Stomach (tissue), 9 donors: Measurements from ENCODE around the gene OTOGL. TPM values are rescaled to one million over a fixed set of nuclear protein-coding genes. Genes with fewer than 3 reads are reported as not detected.

ENCODE experiments used
- DNase-seq, 2 donors: peaks; one replicate each; pipeline versions ENCODE4 v3.0.0 to v3.0.0-alpha.2; 2013 to 2019
- H3K27ac ChIP-seq, 5 donors: fragments of 200-600 bp in 4 of 5; sonication (generic) in 4 of 5; one replicate each; pipeline ENCODE4 v1.5.1; 2013 to 2019; ENCODE audit warnings: mild to moderate bottlenecking in 1 of 5, moderate library complexity in 1 of 5
- H3K27me3 ChIP-seq, 3 donors: fragments of 200-600 bp; sonication (generic); one replicate each; pipeline ENCODE4 v1.5.1; 2017 to 2019; ENCODE audit warnings: mixed run types in 1 of 3
- H3K36me3 ChIP-seq, 4 donors: fragments of 200-600 bp; sonication (generic); 1 replicate in 3 of 4; 2 replicates in 1 of 4; pipeline ENCODE4 v1.5.1; 2016 to 2019
- H3K4me1 ChIP-seq, 4 donors: fragments of 200-600 bp; sonication (generic); one replicate each; pipeline ENCODE4 v1.5.1; 2016 to 2019
- H3K4me3 ChIP-seq, 4 donors: fragments of 200-600 bp; sonication (generic) in 3 of 4; one replicate each; pipeline ENCODE4 v1.5.1; 2016 to 2019; ENCODE audit warnings: mild to moderate bottlenecking in 1 of 4
- H3K9me3 ChIP-seq, 4 donors: fragments of 200-600 bp; sonication (generic); one replicate each; pipeline ENCODE4 v1.5.1; 2016 to 2019
- EP300 ChIP-seq: sonication (generic); formaldehyde crosslinking; IDR thresholded peaks from one replicate; pipeline ENCODE4 v1.6.1; 2017; ENCODE audit warnings: antibody characterized with exemption
- POLR2A ChIP-seq, 4 donors: fragments of 450-650 bp; IDR thresholded peaks; one replicate each; pipeline ENCODE4 v1.6.1; 2016; ENCODE audit warnings: antibody characterized with exemption in 4 of 4, control low read depth in 2 of 4, mild to moderate bottlenecking in 1 of 4, moderate library complexity in 1 of 4
- POLR2AphosphoS5 ChIP-seq, 3 donors: sonication (generic); formaldehyde crosslinking; IDR thresholded peaks; one replicate each; pipeline ENCODE4 v1.6.1; 2016; ENCODE audit warnings: antibody characterized with exemption in 3 of 3
- whole genome bisulfite sequencing, 5 donors: extraction: QIAGEN DNeasy Blood & Tissue Kit in 3 of 5; methylation state at CpG; one replicate each; pipeline versions ENCODE4 v1.1.5 to v1.1.7; 2013 to 2018; 5-methylcytosine and 5-hydroxymethylcytosine counted together
- intact Hi-C: fragments of 100-400 bp; cut with DNase I; formaldehyde crosslinking; loops from one replicate; pipeline ENCODE4 v1.15.1; 2023; ENCODE audit warnings: low total_unique reads
- polyA plus RNA-seq, 3 donors: library from polyadenylated mRNA; stranded (reverse); fragments of 200-250 nt; gene quantifications; one replicate each; pipeline ENCODE4 v1.2.3, GENCODE V29; 2013
- total RNA-seq, 5 donors: library from RNA; depleted of rRNA; stranded (reverse); fragments of >200 nt; gene quantifications; one replicate each; pipeline versions ENCODE4 v1.1.0 to v1.2.3, GENCODE V29; 2014 to 2016
- TF ChIP-seq, protein P1 (sequence below), 7 experiments: fragments of 450-650 bp in 4 of 7; fragments of 200-600 bp in 3 of 7; sonication (generic) in 3 of 7; IDR thresholded peaks; one replicate each; pipeline ENCODE4 v1.5.1; 2016 to 2019; ENCODE audit warnings: antibody characterized with exemption in 7 of 7, control low read depth in 2 of 7, mild to moderate bottlenecking in 1 of 7
- donor health status: healthy with polysubstance abuse.
- donor health status: Bipolar disorder and iron deficiency.
- donor health status: healthy.

Gene OTOGL
- total and polyA plus RNA-seq, 8 donors, result 0.58 to 1.7 (median 0.99) TPM; not detected in 4

GRCh38 chr12:80412343-80412953, 313.1 kb downstream of the OTOGL start:
- Histone ChIP-seq H3K4me3 (no peak overlapping the region), H3K4me1 (no peaks in the 10 kb centered on the region), H3K27me3 (no peaks in the 10 kb centered on the region), H3K9me3 (no peaks in the 10 kb centered on the region), H3K36me3 (no peaks in the 10 kb centered on the region), H3K27ac (no peak overlapping the region)
- WGBS, 5 donors, result 1 to 6% (median 2%) methylated on average over 3 of the region's 3 CpGs
- peak in 1 of 2 donors; percentile 78 for DNase-seq
- intact Hi-C loops, result no loop called here
- TF ChIP-seq POLR2AphosphoS5 (IDR thresholded peaks at IDR 0.05) (no peak), EP300 (no peak), POLR2A (IDR thresholded peaks at IDR 0.05) (no peak)
- TF ChIP-seq, protein P1, sequence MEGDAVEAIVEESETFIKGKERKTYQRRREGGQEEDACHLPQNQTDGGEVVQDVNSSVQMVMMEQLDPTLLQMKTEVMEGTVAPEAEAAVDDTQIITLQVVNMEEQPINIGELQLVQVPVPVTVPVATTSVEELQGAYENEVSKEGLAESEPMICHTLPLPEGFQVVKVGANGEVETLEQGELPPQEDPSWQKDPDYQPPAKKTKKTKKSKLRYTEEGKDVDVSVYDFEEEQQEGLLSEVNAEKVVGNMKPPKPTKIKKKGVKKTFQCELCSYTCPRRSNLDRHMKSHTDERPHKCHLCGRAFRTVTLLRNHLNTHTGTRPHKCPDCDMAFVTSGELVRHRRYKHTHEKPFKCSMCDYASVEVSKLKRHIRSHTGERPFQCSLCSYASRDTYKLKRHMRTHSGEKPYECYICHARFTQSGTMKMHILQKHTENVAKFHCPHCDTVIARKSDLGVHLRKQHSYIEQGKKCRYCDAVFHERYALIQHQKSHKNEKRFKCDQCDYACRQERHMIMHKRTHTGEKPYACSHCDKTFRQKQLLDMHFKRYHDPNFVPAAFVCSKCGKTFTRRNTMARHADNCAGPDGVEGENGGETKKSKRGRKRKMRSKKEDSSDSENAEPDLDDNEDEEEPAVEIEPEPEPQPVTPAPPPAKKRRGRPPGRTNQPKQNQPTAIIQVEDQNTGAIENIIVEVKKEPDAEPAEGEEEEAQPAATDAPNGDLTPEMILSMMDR (IDR thresholded peaks at IDR 0.05), result peak in 5 of 7 experiments; percentile 34 to 78 (median 63)

DNA sequence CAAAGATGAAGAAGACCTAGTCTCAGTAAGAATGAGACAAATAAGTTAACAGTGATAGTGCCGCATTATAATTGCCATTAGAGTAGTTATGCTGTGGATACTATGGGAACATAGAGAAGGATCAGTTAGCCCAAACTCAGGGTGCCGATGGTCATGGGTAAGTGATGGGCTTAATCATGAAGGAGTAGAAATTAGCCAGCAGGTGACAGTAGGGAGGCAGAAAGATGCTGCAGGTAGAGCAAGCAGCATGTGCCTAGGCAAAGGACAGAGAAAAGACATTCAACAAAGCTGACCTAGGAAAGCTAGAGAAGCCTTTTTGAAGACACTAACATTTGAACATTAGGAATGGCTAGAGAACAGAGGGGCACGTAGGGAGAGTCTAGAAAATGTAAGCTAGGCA, 314.1 kb downstream of the OTOGL start:
- no peaks in the 10 kb centered on the region for H3K9me3 ChIP-seq
- intact Hi-C loops, result no loop called here
- H3K27ac ChIP-seq, result no peak overlapping the region
- H3K4me1 ChIP-seq, result no peaks in the 10 kb centered on the region
- no peaks in the 10 kb centered on the region for H3K27me3 ChIP-seq
- 84 to 94% (median 90%) methylated on average over 3 of the region's 3 CpGs for WGBS, 5 donors
- no peak overlapping the region for H3K4me3 ChIP-seq
- TF ChIP-seq POLR2AphosphoS5 (IDR thresholded peaks at IDR 0.05) (no peak), POLR2A (IDR thresholded peaks at IDR 0.05) (no peak), EP300 (no peak)
- TF ChIP-seq, protein P1 (IDR thresholded peaks at IDR 0.05), result no peak
- H3K36me3 ChIP-seq, result no peaks in the 10 kb centered on the region
- no peak for DNase-seq

- no peak for DNase-seq
- Histone ChIP-seq H3K36me3 (no peaks in the 10 kb centered on the region), H3K27ac (no peak overlapping the region), H3K9me3 (no peaks in the 10 kb centered on the region), H3K4me1 (peaks cover 0 to 14% (median 3%) of the 10 kb centered on the region in 4 donors), H3K27me3 (no peaks in the 10 kb centered on the region), H3K4me3 (no peak overlapping the region)
- TF ChIP-seq POLR2A (IDR thresholded peaks at IDR 0.05), result no peak
- TF ChIP-seq, protein P1 (IDR thresholded peaks at IDR 0.05), result no peak
- TF ChIP-seq POLR2AphosphoS5 (IDR thresholded peaks at IDR 0.05), result no peak
- TF ChIP-seq EP300, result no peak
- intact Hi-C loops, result no loop called here
- WGBS, 5 donors, result 58 to 81% (median 71%) methylated on average over 1 of the region's 1 CpG
Observed at GRCh38 chr12:80415466-80415865, 316.1 kb downstream of the OTOGL start.

DNA sequence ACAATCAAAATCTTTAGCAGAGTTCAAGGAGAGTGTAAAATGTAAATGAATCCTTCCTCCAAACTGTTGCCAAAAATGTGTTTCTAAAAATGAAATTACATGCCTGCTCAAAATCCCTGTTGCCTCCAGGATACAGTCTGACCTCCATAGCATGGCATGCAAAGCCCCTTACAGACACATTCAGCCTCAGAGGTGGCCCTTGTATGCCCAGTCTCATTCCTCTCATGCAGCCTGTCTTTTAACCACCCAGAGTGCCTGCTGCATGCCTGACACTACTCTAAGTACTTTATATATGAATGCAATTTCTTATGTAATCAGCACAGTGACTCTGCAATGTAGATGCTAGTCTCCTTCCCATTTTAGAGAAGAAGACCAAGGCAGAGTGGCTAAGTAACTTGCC, 320.3 kb downstream of the OTOGL start:
- Histone ChIP-seq H3K4me1 (peaks cover 0 to 14% (median 3%) of the 10 kb centered on the region in 4 donors), H3K4me3 (no peak overlapping the region), H3K27ac (no peak overlapping the region), H3K9me3 (no peaks in the 10 kb centered on the region), H3K27me3 (no peaks in the 10 kb centered on the region), H3K36me3 (no peaks in the 10 kb centered on the region)
- intact Hi-C loops, result no loop called here
- TF ChIP-seq POLR2AphosphoS5 (IDR thresholded peaks at IDR 0.05) (no peak), POLR2A (IDR thresholded peaks at IDR 0.05) (no peak), EP300 (no peak)
- TF ChIP-seq, protein P1 (IDR thresholded peaks at IDR 0.05), result no peak
- DNase-seq, result no peak
